DND-41 (cell line): Measurements from ENCODE around the gene CDYL2.

Experiments
- ATAC-seq: fragments of 200-7000 bp; cut with Tn5 transposase; 3 replicates; pipeline ENCODE4 v1.9.1; 2021; ENCODE audit warnings: low read depth; ENCODE audit not compliant: insufficient read depth
- DNase-seq: peaks from one replicate; pipeline ENCODE4 v3.0.0-alpha.2; 2020
- H2AFZ ChIP-seq: 2 replicates; pipeline ENCODE4 v1.6.0; 2012; ENCODE audit warnings: low read depth, low read length
- H3K27ac ChIP-seq: 2 replicates; pipeline ENCODE4 v1.5.1; 2012; ENCODE audit warnings: low read length, inconsistent platforms
- H3K27me3 ChIP-seq: fragments of 200-600 bp; sonication (generic); 2 replicates; pipeline ENCODE4 v1.6.0; 2012; ENCODE audit warnings: low read length, mild to moderate bottlenecking, inconsistent platforms; ENCODE audit not compliant: insufficient read depth, poor library complexity
- H3K36me3 ChIP-seq: 2 replicates; pipeline ENCODE4 v1.5.1; 2012; ENCODE audit warnings: low read length, inconsistent platforms; ENCODE audit not compliant: insufficient read depth
- H3K4me1 ChIP-seq: 2 replicates; pipeline ENCODE4 v1.5.1; 2012; ENCODE audit warnings: mild to moderate bottlenecking, low read length; ENCODE audit not compliant: insufficient read depth
- H3K4me2 ChIP-seq: 2 replicates; pipeline ENCODE4 v1.6.0; 2012; ENCODE audit warnings: mild to moderate bottlenecking, moderate library complexity, low read length, inconsistent platforms; ENCODE audit not compliant: insufficient read depth
- H3K4me3 ChIP-seq, 2 experiments: fragments of 200-600 bp in 1 of 2; shearing (Covaris generic) in 1 of 2; 2 replicates each; pipeline ENCODE4 v1.5.1; 2012 to 2016; ENCODE audit warnings: inconsistent platforms in 2 of 2, low read length in 2 of 2, mild to moderate bottlenecking in 2 of 2, low read depth in 1 of 2, moderate library complexity in 1 of 2
- H3K79me2 ChIP-seq: 2 replicates; pipeline ENCODE4 v1.6.0; 2012; ENCODE audit warnings: low read length, inconsistent platforms; ENCODE audit not compliant: insufficient read depth
- H3K9ac ChIP-seq: 2 replicates; pipeline ENCODE4 v1.6.0; 2012; ENCODE audit warnings: low read depth, mild to moderate bottlenecking, inconsistent platforms, low read length, moderate library complexity
- H3K9me3 ChIP-seq: 2 replicates; pipeline ENCODE4 v1.5.1; 2012; ENCODE audit warnings: low read length, moderate library complexity, mild to moderate bottlenecking, inconsistent platforms; ENCODE audit not compliant: insufficient read depth, severe bottlenecking
- H4K20me1 ChIP-seq: 2 replicates; pipeline ENCODE4 v1.6.0; 2012; ENCODE audit warnings: low read length; ENCODE audit not compliant: insufficient read depth
- CTCF ChIP-seq: IDR thresholded peaks from 2 replicates; pipeline ENCODE4 v1.5.1; 2012; ENCODE audit warnings: borderline replicate concordance, low read length, moderate library complexity, mild to moderate bottlenecking; ENCODE audit not compliant: poor library complexity, severe bottlenecking; ENCODE audit errors: extremely low read depth
- EZH2 ChIP-seq: IDR thresholded peaks from 3 replicates; pipeline ENCODE4 v1.6.1; 2012; ENCODE audit warnings: borderline replicate concordance, low read depth, mild to moderate bottlenecking, moderate library complexity, low read length, inconsistent platforms; ENCODE audit not compliant: severe bottlenecking

Gene CDYL2

GRCh38 chr16:80836846-80837245, 32.4 kb upstream of the CDYL2 start:
- Histone ChIP-seq H2AFZ (no peak overlapping the region), H3K27ac (no peak overlapping the region), H3K9me3 (no peaks in the 10 kb centered on the region), H3K9ac (no peak overlapping the region), H4K20me1 (no peaks in the 10 kb centered on the region), H3K36me3 (no peaks in the 10 kb centered on the region), H3K4me2 (no peak overlapping the region), H3K79me2 (no peaks in the 10 kb centered on the region), H3K4me1 (no peaks in the 10 kb centered on the region), H3K27me3 (peaks cover 2% of the 10 kb centered on the region), H3K4me3 (no peak overlapping the region)
- DNase-seq (no peak), ATAC-seq (no peak)
- TF ChIP-seq CTCF, result no peak
- TF ChIP-seq EZH2, result no peak

GRCh38 chr16:80836202-80836601, 31.8 kb upstream of the CDYL2 start:
- no peaks in the 10 kb centered on the region for H3K79me2 ChIP-seq
- no peaks in the 10 kb centered on the region for H4K20me1 ChIP-seq
- DNase-seq, result no peak

GRCh38 chr16:80831039-80831438, 26.6 kb upstream of the CDYL2 start:
- ATAC-seq, result no peak
- H3K27ac ChIP-seq, result no peak overlapping the region

More at GRCh38 chr16:80836202-80836601, 31.8 kb upstream of the CDYL2 start:
- no peak for TF ChIP-seq EZH2
- no peak for TF ChIP-seq CTCF
- Histone ChIP-seq H3K4me1 (no peaks in the 10 kb centered on the region), H2AFZ (no peak overlapping the region), H3K27ac (no peak overlapping the region), H3K4me3 (no peak overlapping the region), H3K36me3 (no peaks in the 10 kb centered on the region), H3K27me3 (peaks cover 2% of the 10 kb centered on the region), H3K9ac (no peak overlapping the region), H3K4me2 (no peak overlapping the region), H3K9me3 (no peaks in the 10 kb centered on the region)
- ATAC-seq, result no peak

More at GRCh38 chr16:80831039-80831438, 26.6 kb upstream of the CDYL2 start:
- H3K4me1 ChIP-seq, result no peaks in the 10 kb centered on the region
- no peak overlapping the region for H2AFZ ChIP-seq
- H4K20me1 ChIP-seq, result no peaks in the 10 kb centered on the region
- DNase-seq, result no peak
- peaks cover 18% of the 10 kb centered on the region for H3K27me3 ChIP-seq
- H3K9ac ChIP-seq, result no peak overlapping the region
- H3K9me3 ChIP-seq, result no peaks in the 10 kb centered on the region
- no peaks in the 10 kb centered on the region for H3K79me2 ChIP-seq
- TF ChIP-seq CTCF (no peak), EZH2 (no peak)
- H3K4me3 ChIP-seq, result no peak overlapping the region
- no peaks in the 10 kb centered on the region for H3K36me3 ChIP-seq
- no peak overlapping the region for H3K4me2 ChIP-seq
